ENCODE measurements around the gene AMHR2.
"Not testable (repeated sequence)": the region's sequence is repeated elsewhere in the genome, so short reads cannot be mapped to it uniquely, and the experiment has no call there.

The AMHR2 gene

DNA sequence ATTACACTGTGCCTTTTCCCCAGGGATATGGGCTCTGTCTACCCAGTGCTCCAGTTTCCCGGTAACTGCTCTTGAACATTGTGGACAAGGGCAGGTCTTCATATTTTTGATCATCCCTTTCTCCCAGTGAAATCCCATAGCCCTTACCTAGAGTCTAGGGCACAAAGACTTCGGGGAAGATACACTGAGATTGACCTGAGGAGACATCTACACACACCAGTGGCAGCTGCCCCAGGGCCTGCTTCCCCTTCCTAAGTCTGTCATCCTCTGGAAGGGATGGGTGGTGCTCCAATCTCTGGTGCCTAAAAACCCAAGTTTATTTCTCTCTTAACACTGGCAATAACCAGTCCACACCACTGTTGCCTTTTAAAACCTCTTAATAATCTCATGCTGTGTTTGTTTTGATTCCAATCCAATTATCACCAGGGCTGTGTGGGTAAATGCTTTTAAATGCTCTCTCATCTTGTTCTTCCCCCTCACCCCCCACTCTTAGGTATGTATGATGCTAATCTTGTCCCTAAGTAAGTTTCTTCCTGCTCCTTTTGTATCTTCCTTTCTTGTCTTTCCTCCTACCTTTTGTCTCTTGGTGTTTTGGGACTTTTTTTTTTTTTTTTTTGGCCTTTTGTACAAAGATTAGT lies 7.8 kb upstream of the AMHR2 start:
- not testable (repeated sequence) for DNase-seq

DNA sequence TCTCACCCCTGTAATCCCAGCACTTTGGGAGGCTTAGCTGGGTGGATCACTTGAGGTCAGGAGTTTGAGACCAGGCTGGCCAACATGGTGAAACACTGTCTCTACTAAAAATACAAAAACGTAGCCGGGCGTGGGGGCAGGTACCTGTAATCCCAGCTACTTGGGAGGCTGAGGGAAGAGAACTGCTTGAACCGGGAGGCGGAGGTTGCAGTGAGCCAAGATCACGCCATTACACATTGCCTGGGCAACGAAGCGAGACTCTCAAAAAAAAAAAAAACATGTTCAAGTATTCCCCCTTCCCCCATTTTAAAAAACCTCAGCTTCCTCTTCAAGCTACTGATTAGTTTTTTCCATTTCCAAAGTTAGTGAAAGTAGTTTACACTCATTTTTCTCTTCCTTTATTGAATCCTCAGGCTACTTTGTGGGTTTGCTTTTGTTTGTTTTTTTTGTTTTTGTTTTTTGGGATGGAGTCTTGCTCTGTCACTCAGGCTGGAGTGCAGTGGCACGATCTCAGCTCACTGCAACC lies 6.3 kb upstream of the AMHR2 start:
- DNase-seq: not testable (repeated sequence)

DNA sequence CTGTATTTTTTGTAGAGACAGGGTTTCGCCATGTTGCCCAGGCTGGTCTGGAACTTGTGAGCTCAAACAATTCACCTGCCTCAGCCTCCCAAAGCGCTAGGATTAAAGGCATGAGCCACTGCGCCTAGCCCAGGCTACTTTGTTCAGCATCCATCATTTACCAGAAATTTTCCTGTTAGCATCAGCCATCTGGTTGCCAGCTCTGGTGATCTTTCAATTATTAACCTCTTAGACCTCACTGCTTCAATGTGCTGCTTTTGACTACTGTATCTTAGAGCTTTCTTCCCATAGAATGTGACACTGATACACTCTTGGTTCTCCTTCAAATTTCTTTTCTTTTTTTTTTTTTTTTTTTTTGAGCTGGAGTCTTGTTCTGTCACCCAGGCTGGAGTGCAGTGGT lies 5.4 kb upstream of the AMHR2 start:
- no peak for DNase-seq

DNA sequence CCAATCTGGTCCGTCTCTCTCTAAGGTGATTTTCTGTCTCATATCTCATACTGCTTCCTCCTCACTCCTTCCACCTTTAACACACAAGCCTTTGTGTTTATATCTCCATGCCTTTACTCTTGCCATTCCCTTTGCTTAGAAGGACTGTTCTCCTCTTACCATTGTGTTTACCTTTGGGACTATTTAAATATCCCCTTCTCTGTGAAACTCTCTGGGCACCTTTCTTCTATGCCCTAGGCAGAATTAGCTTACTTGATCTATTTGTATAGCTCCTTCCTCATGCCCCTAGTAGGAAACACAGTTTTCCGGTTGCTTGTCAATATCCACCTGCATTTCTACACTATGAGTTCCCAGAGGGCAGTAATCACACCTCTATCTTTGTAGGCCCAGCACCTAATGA lies 3.9 kb upstream of the AMHR2 start:
- DNase-seq: no peak

DNA sequence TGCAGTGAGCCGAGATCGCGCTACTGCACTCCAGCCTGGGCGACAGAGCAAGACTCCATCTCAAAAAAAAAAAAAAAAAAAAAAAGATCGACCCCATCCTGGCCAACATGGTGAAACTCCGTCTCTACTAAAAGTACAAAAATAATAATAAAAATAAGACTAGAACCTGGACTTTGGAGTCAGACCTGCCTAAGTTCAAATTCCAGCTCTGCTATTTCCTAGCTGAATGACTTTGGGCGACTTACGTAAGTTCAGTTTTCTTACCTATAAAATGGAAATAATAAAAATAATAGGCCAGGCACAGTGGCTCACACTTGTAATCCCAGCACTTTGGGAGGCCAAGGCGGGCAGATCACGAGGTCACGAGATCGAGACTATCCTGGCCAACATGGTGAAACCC lies 1.4 kb upstream of the AMHR2 start:
- DNase-seq: not testable (repeated sequence)

DNA sequence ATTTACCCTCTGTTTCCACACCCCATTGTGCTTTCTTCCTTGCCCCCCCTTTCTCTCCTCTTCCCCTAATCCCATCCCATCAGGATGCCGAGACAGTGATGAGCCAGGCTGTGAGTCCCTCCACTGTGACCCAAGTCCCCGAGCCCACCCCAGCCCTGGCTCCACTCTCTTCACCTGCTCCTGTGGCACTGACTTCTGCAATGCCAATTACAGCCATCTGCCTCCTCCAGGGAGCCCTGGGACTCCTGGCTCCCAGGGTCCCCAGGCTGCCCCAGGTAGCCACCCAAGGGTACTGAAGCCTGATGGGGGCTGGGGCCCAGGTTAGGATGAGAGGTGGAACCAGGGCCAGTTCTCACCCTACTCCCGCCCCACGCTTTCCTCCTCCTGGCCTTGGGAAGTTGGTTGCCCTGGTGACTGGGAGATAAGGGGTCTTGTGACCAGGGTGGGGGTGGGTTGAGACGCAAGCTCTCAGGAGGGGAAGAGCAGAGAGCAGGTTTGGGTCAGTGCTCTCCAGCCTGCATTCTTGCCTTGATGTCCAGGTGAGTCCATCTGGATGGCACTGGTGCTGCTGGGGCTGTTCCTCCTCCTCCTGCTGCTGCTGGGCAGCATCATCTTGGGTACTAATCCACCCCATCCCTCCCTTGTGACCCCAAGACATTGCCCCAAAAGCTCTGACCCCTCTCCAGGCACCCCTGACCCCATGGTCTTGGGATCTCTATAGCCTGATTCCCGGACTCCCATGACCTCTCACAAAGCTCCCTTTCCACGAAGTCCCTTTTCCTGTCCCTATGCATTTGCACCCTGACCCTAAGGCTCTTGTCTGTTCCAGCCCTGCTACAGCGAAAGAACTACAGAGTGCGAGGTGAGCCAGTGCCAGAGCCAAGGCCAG lies 1.2 kb downstream of the AMHR2 start:
- DNase-seq: no peak

DNA sequence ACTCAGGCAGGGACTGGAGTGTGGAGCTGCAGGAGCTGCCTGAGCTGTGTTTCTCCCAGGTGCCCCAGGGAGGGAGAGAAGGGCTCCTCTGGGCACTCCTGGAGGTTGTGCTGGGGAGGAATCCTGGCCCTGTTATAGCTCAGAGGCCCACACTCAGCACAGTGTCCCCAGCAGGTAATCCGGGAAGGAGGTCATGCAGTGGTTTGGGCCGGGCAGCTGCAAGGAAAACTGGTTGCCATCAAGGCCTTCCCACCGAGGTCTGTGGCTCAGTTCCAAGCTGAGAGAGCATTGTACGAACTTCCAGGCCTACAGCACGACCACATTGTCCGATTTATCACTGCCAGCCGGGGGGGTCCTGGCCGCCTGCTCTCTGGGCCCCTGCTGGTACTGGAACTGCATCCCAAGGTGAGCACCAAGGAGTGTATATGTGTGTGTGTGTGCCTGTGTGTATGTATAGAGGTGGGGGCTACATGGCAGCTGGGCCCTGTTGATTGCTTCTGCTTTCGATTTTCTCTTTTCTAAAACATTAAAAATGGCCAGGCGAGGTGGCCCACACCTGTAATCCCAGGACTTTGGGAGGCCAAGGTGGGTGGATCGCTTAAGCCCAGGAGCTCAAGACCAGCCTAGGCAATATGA lies 2.0 kb downstream of the AMHR2 start:
- no peak for DNase-seq

DNA sequence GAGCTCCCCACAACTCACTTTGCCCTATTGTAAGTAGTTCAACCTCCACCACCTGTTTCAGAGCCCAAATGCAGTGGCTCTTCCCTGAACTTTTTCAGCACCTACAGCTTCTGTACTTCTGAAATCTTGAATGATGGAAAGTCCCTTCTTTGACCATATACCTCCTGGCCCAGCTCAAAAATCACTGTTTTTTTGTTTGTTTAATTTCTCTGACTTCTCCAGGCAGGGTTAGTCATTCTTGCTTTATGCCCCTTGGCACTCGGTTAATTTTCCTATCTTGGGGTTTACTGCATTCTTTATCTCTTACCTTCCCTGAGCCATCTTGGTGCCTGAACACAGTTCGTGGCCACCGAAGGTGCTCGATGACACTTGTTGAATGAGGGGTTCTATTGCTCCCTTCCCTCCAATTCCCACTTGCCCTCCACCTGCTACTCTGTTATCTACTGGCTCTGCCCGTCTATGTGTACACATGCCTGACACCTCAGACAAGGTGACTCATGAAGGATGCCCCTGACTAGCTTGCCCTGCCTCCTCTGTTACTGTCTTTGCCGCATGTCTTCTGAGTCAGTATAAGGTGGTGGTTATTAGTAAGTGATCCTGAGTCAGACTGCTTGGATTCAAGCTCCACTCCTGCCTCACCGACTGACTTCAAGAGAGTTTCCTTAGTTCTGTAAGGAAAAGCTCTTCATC lies 4.4 kb downstream of the AMHR2 start:
- DNase-seq: no peak

DNA sequence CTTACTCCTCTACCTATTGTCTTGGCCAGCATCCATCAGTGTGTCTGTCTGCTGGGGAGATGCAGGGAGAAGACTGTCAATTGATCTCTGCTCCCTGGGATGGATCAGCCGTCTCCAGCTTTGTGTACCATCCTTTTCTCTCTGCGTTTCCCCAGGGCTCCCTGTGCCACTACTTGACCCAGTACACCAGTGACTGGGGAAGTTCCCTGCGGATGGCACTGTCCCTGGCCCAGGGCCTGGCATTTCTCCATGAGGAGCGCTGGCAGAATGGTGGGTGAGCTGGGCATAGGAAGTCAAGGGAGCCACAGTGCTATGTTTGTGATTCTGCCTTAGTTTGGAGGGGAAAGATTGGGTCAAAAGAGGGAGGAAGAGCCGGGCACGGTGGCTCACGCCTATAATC lies 5.1 kb downstream of the AMHR2 start:
- no peak for DNase-seq

DNA sequence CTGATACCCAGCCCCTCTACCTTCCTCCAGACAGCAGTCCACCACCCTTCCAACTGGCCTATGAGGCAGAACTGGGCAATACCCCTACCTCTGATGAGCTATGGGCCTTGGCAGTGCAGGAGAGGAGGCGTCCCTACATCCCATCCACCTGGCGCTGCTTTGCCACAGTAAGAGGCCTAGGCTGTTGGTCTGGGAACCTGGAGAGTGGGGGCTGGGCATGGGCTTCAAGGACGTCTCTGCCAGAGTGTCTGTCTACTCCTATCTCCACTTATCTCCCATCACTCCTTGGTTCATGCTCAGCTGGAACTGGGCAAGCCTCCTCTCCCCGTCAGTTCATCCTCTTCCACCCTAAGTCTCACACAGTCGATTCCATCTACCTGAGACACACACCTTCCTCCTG lies 6.5 kb downstream of the AMHR2 start:
- DNase-seq: no peak

DNA sequence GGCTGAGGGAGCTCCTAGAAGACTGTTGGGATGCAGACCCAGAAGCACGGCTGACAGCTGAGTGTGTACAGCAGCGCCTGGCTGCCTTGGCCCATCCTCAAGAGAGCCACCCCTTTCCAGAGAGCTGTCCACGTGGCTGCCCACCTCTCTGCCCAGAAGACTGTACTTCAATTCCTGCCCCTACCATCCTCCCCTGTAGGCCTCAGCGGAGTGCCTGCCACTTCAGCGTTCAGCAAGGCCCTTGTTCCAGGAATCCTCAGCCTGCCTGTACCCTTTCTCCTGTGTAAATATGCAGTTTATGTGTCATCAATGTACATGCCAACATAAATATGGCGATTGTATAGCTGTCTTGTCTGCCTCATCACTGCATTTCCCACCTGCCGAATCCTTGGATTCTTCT lies 7.5 kb downstream of the AMHR2 start:
- DNase-seq: no peak

DNA sequence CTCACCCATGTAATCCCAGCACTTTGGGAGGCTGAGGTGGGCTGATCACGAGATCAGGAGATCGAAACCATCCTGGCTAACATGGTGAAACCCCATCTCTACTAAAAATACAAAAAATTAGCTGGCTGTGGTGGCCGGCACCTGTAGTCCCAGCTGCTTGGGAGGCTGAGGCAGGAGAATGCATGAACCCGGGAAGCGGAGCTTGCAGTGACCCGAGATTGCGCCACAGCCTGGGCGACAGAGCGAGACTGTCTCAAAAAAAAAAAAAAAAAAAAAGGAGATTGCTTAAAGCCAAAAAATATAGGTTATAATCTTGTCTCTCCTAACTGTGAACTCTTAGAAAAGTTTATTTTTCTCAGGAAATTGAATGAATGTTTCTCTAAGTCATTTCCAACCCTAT lies 11.7 kb downstream of the AMHR2 start:
- DNase-seq: not testable (repeated sequence)

DNA sequence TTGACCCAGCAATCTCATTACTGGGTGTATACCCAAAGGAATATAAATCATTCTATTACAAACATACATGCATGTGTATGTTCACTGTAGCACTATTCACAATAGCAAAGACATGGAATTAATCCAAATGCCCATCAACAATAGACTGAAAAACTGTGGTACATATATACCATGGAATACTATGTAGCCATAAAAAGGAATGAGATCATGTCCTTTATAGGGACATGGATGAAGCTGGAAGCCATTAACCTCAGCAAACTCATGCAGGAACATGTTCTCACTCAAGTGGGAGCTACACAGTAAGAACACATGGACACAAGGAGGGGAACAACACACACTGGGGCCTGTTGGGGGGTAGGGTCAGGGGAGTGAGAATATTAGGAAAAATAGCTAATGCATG lies 15.9 kb downstream of the AMHR2 start:
- DNase-seq: not testable (repeated sequence)

DNA sequence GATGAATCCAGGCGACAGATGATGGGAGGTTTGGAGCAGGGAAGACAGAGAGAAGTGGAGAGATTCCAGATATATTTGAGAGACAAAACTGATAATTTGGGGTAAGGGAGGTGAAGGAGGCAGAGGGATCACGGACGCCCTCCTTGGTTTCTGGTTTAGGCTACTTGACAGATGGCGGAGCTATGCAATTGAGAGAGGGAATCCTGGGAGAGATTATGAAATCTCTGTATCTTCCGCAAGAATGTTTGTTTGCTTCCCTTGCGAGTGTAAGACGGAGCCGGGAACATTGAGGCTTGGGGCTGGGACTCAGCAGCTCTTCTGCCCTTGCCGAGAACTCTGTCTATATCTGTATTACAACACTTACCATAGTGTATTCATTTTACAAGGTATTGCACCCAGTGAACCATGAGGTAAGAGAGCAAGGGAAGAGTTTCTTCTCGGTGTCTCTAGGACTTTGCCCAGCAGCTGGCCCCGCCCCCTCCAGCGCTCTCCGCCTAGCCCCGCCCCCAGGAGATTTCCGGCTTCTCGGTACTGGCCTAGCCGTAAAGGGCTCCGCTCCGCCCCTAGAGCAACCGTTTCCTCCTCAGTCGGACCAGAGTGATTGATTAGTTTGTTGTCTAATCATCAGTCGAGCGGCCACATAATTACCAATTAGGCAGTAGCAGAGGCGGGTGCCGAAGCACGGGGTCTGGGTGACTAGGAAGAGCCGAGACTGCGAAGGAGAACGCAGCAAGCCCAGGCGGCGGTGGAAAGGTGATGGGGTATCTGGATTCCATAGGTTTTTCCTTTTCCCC lies 17.6 kb downstream of the AMHR2 start, which contains the start of gene PRR13:
Gene PRR13, plus strand, starts transcription at position 695 of the 794 bp plus-strand sequence. CDS start 981 bp downstream, outside the sequence.
- DNase-seq: peak; percentile 99

DNA sequence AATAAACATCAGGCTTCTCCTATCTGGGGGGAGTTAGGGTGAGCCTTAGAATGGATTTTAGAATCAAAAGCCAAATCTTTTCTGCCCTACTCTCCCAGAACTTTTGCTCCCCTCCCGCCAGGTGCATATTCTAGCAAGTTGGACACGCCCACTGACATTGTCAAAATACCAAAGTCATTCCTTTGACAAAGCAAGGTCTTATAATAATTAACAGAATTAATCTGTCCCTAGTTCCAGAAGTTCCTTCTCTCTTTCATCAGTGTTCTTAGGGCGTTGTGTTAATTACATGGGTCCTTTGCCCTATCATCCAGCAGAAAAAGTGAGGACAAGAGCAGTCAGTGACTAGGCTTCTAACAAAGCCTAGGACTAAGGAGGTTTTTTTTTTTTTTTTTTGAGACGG lies 20.3 kb downstream of the AMHR2 start:
- peak; percentile 1 for DNase-seq

DNA sequence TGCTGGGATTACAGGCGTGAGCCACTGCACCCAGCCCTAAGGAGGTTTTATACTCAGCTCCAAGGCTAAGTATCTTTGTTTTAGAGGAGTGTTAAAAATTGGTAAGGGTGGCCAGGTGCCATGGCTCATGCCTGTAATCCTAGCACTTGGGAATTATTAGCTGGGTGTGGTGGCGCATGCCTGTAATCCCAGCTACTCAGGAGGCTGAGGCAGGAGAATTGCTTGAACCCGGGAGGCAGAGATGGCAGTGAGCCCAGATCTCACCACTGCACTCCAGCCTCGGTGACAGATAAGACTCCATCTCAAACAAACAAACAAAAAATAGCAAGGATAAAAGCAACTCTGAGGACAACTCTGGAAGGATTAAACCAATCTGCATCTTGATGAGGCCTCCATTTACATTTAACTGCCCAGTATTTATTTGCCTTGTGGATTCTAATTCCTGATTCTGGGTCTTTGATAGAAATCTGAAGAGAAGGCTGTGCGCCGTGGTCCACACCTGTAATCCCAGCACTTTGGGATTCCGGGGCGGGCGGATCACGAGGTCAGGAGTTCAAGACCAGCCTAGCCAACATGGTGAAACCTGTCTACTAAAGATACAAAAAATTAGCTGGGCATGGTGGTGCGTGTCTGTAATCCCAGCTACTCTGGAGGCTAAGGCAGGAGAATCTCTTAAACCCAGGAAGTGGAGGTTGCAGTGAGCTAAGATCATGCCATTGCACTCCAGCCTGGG lies 21.1 kb downstream of the AMHR2 start:
- not testable (repeated sequence) for DNase-seq

DNA sequence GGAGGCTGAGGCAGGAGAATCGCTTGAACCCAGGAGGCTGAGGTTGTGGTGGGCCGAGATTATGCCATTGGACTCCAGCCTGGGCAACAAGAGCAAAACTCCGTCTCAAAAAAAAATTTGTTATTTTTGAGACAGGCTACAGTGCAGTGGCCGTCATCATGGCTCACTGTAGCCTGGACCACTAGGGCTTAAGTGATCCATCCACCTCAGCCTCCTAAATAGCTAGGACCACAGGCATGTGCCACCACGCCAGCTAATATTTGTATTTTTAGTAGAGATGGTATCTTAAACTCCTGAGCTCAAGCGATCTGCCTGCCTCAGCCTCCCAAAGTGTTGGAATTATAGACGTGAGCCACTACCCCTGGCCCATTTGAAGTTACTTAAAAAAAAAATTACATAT lies 27.3 kb downstream of the AMHR2 start:
- DNase-seq: peak; percentile 1

DNA sequence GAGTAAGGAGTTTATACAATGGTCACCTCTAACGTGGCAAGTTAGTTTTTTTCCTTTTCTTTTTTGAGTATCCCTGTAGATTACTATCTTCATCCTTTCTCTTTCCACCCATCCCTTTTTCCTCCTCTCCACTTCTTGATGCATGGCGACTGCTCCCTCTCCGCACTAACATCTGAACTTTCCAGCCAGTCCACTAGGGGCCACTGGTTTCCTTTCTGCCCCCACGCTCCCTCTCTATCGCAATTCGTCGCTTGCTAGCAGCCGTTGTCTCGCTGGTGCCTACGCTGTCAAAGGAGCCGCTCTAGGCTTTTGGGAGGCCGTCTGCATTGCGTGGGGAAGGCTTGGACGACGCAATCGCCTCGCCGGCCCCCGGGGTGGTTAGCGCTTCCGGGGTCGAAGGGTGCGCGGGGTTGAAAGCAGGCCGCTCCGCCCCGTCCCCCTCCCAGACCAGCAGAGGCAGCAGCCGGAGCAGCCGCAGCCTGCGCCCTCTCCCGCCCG lies 28.1 kb downstream of the AMHR2 start, which contains the start of gene PCBP2:
Gene PCBP2, plus strand, starts transcription at position 442 of the 498 bp plus-strand sequence. CDS start 2,699 bp downstream, outside the sequence.
- DNase-seq: peak; percentile 99

DNA sequence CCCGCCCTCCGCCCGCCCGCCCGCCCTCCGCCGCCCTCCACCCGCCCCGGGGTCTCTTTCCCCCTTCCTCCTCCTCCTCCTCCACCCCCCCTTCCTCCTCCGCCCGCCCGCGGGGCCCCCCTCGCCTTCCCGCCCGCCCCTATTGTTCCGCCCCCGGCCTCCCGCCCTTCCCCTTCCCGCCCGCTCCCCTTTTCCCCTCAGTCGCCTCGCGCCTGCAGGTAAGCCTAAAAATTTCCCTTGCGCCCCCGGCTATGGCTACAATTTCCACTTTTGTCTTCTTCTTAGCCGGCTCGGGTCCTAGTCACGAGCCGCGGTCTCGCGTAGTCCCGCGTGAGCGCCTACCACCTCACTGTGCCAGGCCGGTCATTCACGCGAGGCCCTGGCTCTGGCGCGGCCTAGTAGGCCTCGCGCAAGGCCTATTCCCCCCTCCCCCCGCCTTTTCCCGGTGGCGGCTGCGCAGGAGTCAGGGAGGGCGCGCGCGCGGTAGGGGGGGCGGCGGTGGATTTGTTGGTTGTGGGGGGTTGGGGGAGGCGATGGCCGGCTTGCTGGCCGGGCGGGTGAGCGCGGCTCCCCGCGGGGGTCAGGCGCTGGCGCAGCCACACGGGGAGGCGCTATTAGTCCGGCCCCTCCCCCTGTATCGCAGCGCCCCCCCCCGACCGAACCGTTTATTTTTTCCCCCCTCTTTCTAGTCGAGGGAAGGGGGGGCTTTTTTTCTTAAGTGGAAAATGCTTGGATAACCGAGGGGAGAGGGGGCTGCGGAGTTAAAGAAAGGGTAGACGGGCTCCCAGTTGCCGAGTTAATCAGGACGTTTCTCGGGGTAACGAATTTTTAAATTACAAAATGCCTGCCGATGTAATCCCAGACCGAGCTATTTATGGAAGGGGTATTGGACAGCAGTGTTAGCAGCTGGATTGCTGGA lies 28.8 kb downstream of the AMHR2 start:
- DNase-seq: peak; percentile 82

Measured in RPMI8226 (cell line).